Measurements from ENCODE around the gene CDADC1.
A peak's percentile ranks its signal among the peaks of the same experiment; 100 is the strongest.

The CDADC1 gene

DNA sequence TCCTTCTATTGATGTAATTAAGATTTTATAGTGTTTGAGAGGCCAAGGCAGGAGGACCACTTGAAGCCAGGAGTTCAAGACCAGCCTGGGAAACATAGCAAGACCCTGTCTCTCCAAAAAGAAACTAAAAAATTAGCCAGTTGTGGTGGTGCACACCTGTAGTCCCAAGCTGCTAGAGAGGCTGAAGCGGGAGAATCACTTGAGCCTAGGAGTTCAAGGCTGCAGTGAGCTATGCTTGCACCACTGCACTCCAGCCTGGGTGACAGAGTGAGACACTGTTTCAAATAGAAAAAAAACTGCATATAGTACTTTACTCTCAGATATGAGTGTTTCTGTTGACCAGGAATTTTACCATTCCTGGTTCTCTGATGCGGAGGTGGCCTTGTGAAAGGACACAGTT, 48.9 kb downstream of the CDADC1 start:
- no peak for DNase-seq

DNA sequence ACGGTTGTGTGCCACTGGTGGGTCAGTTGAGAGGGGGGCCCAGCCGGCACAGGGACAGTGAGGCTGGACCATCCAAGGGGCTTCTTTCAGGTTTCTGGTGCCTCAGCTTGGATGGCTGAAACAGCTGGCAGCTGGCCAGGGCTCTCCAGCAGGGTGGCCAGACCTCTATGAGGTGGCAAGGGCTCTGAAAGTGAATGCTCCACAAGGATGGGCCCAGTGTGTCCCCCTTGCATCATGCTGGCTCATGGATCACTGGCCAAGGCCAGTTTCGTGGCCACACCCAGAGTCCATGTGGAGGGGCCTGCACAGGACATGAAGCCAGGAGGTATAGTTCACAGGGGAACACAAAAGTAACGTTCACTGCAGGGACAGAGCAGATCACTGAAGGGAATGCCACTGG, 49.6 kb downstream of the CDADC1 start:
- no peak for DNase-seq

DNA sequence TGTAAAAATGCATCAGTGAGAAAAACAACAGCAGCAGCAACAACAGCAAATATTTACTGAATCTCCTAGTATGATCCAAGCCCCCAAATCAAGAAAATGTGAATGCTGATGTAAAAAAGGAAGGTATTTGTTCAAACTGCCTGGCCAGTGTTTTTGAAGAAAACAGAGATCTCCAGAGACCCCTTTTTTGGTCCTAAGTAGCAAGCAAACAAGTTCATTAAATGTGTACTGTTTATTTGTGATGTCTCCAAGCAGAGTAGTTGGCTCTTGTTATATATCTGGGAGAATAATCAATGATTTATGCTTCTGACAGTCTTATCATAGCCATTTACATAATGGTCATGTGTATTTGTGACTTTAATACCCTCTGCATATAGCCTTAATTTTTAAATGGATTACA, 50.7 kb downstream of the CDADC1 start:
- no peak for DNase-seq

DNA sequence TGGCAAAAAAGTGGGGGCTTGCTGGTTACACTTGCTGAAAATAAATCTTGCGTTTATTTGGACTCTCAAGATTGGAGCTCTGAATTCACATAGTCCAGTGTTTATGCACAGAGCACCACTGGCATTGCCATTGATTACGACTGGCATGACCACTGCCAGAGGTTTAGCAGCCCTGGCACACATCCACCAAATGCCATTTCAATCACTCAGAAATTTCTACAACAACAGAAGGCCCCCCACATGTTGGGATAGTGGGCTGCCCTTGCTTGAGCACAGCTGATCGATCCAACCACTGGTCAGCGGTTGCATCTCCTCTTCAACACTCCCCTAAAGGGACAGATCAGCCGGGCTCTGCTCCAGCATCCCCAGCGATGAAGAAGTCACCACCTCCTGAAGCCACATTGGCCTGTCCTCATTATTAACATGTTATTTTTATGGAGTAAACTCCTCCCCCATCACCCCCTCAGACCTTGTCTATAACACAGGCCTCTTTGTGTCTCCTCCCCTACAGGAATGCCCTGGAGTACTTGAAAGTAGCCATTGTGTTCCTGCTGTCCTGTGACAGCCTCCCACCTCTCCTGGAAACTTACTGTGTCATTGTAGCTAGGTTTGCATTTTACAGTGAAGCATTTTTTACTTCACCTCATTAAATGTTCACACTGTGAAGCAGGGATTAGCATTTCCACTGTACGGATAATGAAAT, 51.3 kb downstream of the CDADC1 start:
- DNase-seq: no peak

DNA sequence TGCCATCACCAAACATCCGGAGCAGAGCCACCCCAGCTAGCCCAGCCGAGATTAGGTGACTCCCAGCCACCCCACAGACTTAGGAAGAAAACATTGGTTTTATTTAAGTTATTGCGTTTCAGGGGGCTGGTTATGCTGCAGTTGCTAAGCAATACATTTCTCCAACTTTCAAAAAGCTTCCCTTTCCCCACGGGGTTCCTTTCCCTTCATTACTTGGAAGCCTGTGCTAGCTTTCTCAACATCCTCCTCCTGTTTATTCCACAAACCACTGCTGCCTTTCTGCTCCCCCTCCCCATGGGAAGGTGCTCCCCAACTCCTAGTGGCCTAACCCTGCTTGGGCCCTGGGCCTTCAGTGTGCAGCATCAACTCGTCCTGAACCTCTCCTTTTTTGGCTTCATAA, 52.6 kb downstream of the CDADC1 start:
- no peak for DNase-seq

DNA sequence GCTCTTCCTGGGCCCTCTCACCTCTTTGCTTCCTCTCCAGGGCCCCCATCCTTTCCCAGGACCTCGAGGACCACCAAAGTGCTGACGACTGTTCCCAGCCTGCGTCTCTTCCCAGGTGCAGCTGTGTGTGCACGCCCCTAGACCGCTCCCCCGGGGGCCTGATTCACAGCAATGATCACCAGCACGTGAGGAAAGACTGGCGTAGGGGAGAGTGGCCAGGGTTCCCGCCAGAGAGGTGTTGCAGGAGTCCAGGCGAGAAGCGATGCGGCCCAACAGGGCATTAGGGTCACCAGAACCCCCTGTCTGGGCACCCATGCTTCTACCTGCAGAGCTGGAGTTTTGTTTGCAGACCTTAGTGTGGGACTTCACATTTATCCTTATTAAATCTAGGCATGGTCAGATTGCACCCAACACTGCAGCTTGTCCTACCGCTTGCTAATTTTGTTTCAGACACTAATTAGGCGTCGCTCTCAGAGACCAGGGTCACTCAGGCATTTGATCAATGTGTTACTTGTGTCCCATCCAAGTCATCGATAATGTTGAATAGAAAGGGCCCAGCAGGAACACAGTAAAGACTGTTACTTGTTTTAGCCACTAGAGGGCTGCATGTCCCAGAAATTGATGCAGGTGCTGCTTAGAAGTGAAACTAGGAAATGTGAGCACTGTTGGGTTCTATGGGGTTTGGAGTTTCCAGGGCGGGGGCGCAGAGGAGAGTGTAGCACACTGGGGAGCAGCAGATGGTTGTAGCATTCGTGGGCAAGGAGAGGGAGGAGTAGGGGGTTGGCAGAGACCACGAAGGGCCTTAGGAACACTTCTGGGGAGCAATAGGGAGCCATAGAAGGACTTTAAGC, 53.2 kb downstream of the CDADC1 start:
- peak; percentile 42 for DNase-seq

DNA sequence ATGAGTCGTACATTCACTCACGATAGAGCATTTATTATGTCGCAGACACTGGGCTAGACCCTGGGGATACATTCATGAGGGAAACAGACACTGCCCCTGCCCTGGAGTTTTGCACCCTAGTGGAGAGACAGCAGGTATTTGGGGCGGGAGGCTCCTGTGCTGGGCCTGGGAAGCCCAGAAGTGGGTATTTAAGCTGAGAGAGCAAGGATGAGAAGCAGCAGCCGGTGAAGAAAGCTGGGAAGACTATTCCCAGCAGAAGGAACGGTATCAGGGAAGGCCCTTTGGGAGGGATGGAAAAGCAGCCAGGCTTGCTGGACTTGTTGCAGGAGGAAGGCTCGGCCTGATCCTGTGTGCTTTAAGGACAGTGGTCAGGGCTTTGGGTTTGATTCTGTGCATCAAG, 54.5 kb downstream of the CDADC1 start:
- DNase-seq: no peak

DNA sequence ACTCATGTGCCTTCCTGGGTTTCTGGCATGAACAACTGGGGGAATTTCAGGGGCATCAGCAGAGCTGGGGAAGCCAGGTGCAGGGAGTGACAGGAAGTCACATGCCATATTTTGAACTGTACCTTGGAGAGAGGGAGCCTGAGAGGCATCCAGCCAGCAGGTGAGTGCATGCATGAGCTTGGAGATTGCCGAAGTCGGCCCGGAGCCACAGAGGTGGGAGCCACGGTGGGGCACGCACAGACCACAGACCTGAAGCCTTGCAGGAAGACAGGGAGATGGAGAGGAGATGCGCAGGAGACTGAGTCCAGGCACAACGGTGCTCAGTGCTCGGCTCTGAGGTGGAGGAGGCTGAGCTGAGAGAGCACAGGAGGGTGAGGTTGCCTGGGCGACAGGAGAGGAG, 55.1 kb downstream of the CDADC1 start:
- DNase-seq: no peak

DNA sequence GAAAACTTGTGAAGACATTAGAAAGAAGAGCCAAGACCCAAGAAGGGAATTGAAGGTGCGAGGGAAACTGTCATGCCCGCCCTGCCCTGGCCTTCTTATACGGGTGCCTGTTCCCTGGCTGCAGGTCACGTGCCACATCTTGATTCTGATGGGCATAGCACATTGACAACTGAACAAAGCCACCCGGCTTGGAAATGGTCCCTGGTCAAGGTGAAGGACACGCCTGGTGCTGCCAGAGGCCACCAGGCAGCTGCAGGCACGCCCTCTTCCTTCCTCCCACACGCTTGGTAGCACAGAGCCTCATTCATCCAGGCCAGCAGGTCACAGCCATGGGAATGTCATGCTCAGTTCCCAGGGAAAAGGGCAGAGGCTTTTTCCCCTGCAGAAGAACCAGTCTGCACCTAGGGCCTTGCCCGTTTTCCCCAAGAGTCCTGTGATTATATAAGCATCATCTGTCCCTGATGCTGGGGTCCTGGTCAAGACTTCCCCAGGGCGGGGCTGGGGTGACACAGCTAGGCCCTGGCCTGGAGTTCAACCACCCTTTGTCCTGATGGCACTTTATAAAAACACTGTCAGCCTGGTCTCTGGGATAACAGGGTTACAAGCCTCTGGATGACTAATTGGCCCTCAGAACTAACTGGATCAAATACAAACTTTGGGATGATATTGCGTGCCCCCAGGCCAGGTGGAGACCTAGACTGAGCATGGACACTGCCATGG, 56.0 kb downstream of the CDADC1 start:
- DNase-seq: no peak

DNA sequence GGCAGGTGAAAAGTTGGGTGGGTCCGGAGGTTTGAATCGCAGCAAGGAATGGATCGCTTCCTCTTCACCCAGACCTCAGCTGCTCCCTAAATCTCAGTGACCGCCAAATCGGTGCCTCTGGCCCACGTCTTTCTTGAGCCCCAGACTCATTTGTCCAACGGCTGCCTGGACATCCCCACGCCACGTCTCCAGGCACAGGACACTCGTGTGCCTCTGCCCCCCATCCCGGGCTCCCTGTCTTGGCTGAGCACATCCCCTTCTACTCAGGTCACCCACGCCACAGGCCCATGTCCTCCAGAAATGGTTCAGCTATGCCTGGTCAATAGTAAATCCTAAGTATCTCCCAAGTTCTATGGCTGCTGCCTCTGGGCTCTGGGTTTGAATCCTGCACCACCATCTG, 56.6 kb downstream of the CDADC1 start:
- no peak for DNase-seq

DNA sequence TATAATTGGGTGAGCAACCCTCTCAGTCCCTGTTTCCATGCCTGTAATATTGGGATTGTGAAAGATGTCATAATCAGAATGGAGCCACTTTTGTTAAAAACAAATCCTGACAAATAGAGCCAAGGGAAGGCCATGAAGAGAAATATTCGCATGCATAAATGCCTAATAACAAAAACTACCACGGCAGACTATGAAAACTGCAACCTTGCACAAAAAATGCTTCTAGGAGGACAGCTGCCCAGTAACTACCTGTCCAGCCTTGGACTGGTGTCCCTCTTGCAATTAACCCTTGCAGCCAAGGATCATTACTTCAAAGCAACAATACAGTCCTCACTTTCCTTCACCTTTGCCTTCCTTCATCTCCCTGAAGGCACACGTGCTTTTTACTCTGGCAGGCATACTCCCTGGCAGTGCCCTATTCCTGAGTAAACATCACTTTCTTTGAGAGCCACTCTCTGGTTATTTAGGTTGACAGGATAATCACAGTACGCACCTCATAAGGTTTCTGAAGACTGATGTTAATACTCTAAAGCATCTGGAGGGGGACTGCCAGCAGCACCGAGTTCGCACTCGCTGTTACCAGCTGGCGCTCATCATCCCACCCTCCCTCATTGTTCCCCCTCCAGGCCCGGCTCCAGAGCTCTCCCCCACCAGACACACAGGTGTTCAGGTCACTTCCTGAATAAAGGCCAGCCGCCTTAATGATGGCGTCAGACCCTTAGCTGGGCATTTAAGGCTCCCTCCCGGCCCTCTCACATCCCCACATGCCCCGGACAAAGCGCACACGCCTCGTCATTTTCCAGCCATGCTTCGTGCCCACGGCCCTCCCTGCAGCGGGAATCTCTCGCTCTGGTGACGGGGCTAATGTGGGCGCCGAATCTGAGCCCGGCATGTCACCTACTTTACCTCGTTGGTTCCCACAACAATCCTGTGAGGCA, 57.3 kb downstream of the CDADC1 start:
- no peak for DNase-seq

DNA sequence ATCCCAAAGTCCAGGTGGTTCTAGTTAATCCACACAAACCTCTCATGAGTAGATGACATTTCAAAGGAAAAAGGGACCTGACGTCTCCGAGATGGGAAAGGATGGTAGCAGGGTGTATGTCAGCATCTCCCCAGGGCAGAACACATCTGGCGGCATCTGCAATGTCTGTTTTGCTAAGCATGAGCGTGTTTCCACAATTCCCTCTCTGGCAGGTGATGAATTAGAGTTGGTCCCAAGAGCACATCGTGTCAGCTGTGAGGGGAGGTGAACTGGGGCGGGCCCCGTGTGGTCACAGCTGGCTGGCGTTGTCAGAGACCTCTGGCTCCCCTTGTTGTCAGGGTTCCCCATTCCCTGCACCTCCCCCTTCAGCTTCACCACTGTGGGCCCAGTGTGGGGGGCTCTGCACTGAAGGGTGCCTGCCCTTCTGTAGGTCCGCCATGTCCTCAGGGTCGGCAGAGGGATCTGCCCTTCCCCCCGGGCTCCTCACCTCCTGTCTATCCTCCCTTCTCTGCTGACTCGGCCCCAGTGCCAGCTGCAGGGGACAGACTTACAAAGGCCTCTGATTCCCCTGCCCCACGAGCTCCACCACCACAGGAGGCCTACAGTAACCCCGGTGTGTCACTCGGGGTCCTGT, 58.2 kb downstream of the CDADC1 start:
- DNase-seq: no peak

DNA sequence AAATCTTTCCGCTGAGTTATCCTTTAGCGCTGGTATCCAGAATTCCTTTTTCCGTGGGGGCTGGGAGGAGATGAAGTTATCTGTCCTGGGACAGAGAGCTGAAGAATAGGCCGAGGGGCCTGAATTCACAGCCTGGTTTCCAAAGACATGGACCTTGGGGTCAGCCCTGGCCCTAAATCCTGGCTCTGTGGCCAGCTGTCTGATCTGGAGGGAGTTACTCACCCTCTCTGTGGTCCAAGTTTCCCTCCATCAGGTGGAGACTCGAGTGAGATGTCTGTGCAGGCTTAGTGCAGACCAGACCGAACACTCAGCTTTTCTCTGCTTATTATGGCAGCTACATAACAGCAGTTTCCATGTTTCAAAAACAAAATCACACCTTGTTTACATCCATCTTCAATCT, 59.6 kb downstream of the CDADC1 start:
- no peak for DNase-seq

DNA sequence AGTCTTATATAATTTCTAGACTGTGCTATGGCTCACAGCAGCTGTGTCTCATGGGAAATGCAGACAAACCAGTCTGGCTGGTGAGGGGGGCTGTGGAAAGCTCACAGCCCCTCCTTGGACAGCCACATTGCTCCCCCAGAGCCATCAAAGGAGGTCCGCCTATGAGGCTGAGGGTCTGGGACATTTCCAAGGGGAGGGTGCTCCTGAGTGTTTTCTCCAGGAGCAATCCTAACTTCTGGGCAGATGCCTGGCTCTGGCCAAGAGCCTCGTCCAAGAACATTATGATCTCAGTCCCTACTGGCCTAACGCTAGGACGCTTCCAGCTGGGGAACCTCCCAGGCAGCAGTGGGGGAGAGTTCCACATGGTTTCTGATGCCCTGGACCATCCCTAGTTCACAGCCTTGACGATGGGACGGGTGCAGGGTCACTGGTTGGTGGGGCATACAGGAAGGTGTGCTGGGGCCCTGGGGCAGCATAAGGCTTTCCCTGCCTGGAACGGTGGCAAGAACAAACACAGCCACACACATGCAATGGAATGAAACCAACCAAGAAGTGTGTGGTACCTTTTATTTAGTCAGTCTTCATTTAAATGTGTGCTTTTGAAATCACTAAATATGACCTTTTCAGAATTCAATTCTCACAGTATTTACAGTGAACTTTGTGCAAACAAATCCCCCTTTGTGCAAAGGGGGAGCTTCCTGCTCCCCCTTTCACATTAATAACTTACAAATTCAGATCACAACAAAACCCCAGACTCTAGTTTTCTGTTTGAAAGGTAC, 60.6 kb downstream of the CDADC1 start:
- DNase-seq: no peak

DNA sequence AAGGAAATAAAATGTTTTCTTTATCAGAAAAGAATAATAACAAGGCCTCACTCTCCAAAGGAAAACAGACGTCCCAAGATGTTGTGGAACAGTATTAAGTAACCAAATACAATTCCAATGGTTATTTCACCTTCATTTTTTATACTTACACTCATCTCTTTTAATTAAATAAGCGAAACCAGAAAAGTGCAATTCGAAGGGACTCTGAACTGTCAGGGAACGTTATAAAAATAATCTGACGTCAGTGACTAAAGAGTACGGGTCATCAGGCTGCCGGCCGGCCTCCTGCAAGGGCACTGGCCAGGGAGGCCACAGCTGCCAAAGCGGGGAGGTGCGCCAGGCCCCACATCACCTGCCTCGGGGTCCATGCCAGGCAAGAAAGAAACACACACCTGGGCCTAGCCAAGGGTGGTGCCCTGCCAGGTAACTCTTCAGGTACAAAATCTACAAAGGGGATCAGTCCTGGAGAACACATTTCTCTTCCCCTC, 61.2 kb downstream of the CDADC1 start:
- no peak for DNase-seq

DNA sequence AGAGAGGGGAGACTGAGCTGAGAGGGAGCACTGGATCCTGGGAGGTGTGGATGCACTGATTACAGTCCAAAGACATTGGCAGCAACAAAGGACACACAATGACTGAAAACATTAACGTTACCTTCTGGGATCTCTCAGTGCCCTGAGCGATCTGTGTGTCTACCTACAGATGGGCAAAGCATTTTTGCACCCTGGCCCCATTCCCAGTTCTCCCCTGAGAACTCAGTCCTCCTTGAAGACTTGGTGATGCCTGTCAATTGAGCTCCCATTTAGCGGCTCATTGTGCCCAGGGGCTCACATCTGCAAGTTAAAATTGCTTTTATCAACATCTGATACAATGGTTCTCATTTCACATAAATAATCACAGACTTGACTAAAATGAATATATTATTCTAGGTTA, 62.5 kb downstream of the CDADC1 start:
- no peak for DNase-seq

DNA sequence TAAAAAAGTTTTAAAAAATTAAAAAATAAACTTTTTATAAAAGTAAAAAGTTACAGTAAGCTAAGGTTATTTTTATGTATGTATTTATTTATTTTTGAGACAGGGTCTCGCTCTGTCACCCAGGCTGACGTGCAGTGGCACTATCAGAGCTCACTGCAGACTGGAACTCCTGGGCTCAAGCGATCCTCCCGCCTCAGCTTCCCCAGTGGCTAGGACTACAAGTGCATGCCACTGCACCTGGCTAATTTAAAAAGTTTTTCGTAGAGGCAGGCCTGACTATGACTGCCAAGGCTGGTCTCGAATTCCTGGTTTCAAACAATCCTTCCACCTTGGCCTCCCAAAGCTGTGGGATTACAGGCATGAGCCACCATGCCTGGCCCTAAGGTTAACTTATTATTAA, 64.1 kb downstream of the CDADC1 start:
- DNase-seq: no peak

DNA sequence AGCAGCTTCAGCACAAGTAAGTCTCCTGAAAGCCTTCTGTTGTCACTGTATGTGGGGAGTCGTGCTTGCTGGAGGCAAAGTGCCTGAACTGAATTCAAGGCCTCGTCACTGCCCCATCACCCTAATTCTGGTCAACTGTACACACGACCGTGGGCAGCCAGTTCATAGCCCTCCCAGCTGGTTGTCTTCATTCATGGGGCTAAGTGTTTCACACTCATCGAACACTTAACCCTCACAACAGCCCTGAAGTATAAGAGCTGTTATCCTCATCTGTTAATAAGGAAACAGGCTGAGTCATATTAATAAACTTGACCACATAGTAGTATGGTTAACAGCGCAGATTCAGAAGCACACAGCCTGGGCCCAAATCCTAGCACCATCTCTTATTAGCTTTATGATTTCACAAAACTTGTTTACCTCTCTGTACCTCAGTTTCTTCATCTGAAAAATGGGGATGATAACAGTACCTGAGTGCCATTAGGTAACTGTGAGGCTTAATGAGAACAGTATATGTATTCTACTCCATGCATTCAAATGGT, 66.7 kb downstream of the CDADC1 start:
- no peak for DNase-seq

DNA sequence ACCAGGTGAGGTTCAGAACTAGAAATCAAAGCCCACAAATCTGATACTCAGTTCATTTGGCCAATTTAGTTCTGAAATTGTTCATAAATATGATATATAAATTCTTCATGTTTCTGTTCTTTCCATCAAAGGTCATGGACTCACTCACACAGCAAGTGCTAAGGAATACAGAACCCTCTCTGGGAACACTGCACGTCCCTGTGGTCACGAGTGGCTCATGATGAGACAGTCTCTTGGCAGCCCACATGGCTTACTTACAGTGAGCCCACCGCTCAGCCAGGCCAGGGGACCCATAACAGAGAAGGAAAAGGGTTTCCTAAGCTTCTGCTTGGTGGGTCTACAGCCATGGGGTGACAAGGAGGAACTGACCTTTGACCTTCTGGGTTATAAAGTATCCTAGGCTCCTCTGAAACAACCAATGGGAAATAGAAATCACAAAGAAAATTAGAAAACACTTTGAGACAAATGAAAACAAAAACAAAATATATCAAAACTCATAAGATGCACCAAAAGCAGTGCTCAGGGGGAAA, 67.4 kb downstream of the CDADC1 start:
- no peak for DNase-seq

DNA sequence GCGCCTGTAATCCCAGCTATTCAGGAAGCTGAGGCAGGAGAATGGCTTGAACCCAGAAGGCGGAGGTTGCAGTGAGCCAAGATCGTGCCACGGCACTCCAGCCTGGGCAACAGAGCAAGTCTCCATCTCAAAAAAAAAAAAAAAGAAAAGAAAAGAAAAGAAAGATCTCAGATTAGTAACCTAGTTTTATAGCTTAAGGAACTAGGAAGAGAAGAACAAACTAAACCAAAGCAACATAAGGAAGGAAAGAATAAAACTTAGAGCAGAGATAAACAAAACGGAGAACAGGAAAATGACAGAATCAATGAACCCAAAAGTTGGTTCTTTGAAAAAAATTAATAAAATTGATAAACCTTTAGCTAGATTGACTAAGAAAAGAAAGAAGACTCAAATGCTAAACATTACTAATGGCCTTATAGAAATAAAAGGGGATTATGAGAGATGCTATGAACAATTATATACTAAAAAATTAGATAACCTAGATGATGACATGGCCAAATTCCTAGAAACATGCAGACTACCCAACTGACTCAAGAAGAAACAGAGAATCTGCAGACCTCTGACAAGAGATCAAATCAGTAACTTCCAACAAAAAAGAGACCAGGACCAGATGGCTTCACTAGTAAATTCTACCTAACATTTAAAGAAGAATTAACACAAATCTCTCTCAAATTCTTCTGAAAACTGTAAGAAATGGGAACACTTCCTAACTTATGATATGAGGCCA, 68.2 kb downstream of the CDADC1 start:
- DNase-seq: no peak
